NCI-H510A (cell line): Measurements from ENCODE around the gene CYP4F12.

Source experiments
- DNase-seq: peaks from one replicate; lab custom pipeline; 2025; lab: John Stamatoyannopoulos, UW

The CYP4F12 gene

GRCh38 chr19:15702534-15702930 is 29.6 kb downstream of the CYP4F12 start:
- DNase-seq = no peak

- DNase-seq = no peak
These were observed 41.8 kb downstream of the CYP4F12 start for GRCh38 chr19:15714638-15715037.

GRCh38 chr19:15715642-15716041 is 42.8 kb downstream of the CYP4F12 start:
- no peak for DNase-seq

GRCh38 chr19:15717809-15718208 is 44.9 kb downstream of the CYP4F12 start:
- no peak for DNase-seq

- no peak for DNase-seq
These were observed 48.4 kb downstream of the CYP4F12 start for GRCh38 chr19:15721268-15721667.

- no peak for DNase-seq
These were observed 50.1 kb downstream of the CYP4F12 start for GRCh38 chr19:15722956-15723355.

GRCh38 chr19:15727724-15728123 is 54.8 kb downstream of the CYP4F12 start, which contains the start of gene OR10H2:
Gene OR10H2 (plus strand): TSS chr19:15728024. CDS start chr19:15728044, 20 bp downstream.
- no peak for DNase-seq

- DNase-seq = no peak
These were observed 57.7 kb downstream of the CYP4F12 start for GRCh38 chr19:15730538-15730937.

GRCh38 chr19:15732388-15732787 is 59.5 kb downstream of the CYP4F12 start:
- DNase-seq = no peak

GRCh38 chr19:15733895-15734294 is 61.0 kb downstream of the CYP4F12 start:
- DNase-seq = no peak

GRCh38 chr19:15737722-15738121 is 64.8 kb downstream of the CYP4F12 start, which contains the start of gene OR10H3:
Gene OR10H3 (plus strand): TSS chr19:15737985. CDS start chr19:15741393, 3,408 bp downstream.
- no peak for DNase-seq

- no peak for DNase-seq
These were observed 67.9 kb downstream of the CYP4F12 start for GRCh38 chr19:15740785-15741184.
